HepG2 (cell line): ENCODE measurements around the gene COL9A3. TPM values are rescaled to one million over a fixed set of nuclear protein-coding genes. Genes with fewer than 3 reads are reported as not detected.
A peak's percentile ranks its signal among the peaks of the same experiment; 100 is the strongest.

Experiments used
- AKAP8 ChIP-seq: sonication (generic); formaldehyde crosslinking; IDR thresholded peaks from 2 replicates; pipeline ENCODE4 v1.5.1; 2020; ENCODE audit warnings: mild to moderate bottlenecking, missing genetic modification reagents
- CSRNP1 ChIP-seq: sonication (generic); formaldehyde crosslinking; IDR thresholded peaks from 2 replicates; pipeline ENCODE4 v1.8.1; 2023; ENCODE audit warnings: mild to moderate bottlenecking, missing genetic modification reagents
- DDIT3 ChIP-seq: sonication (generic); formaldehyde crosslinking; IDR thresholded peaks from 2 replicates; pipeline ENCODE4 v1.4.0; 2020; ENCODE audit warnings: mild to moderate bottlenecking, missing genetic modification reagents
- DMTF1 ChIP-seq: sonication (generic); formaldehyde crosslinking; IDR thresholded peaks from 2 replicates; pipeline ENCODE4 v1.4.0; 2020; ENCODE audit warnings: mild to moderate bottlenecking, missing genetic modification reagents
- DR1 ChIP-seq: sonication (generic); formaldehyde crosslinking; IDR thresholded peaks from 2 replicates; pipeline ENCODE4 v1.8.0; 2021; ENCODE audit warnings: mild to moderate bottlenecking, missing genetic modification reagents, inconsistent platforms
- FOXP1 ChIP-seq, 2 experiments: fragments of 450-650 bp in 1 of 2; IDR thresholded peaks; 2 replicates each; pipeline ENCODE4 v1.6.1; 2017 to 2018; ENCODE audit warnings: antibody characterized with exemption in 1 of 2
- HMG20B ChIP-seq: conservative IDR thresholded peaks from 2 replicates; pipeline ENCODE4 v1.6.1; 2016; ENCODE audit warnings: missing genetic modification reagents, missing compliant biosample characterization
- HNF4G ChIP-seq, 2 experiments: sonication (generic) in 1 of 2; formaldehyde crosslinking in 1 of 2; IDR thresholded peaks; 2 replicates each; pipeline versions ENCODE4 v1.4.0 to v1.6.1; 2011 to 2020; ENCODE audit warnings: borderline replicate concordance in 2 of 2, low read depth in 2 of 2, mild to moderate bottlenecking in 2 of 2, low read length in 1 of 2, missing genetic modification reagents in 1 of 2, moderate library complexity in 1 of 2
- KAT8 ChIP-seq: IDR thresholded peaks from 2 replicates; pipeline ENCODE4 v1.6.1; 2016; ENCODE audit warnings: missing genetic modification reagents, missing compliant biosample characterization
- PHB2 ChIP-seq: fragments of 450-650 bp; IDR thresholded peaks from 2 replicates; pipeline ENCODE4 v1.6.1; 2018; ENCODE audit not compliant: partially characterized antibody
- SMARCC2 ChIP-seq: fragments of 450-650 bp; IDR thresholded peaks from 2 replicates; pipeline ENCODE4 v1.6.1; 2017; ENCODE audit warnings: antibody characterized with exemption, mild to moderate bottlenecking
- ZNF264 ChIP-seq: sonication (generic); formaldehyde crosslinking; IDR thresholded peaks from 2 replicates; pipeline ENCODE4 v1.4.0; 2020; ENCODE audit warnings: missing genetic modification reagents
- ZNF317 ChIP-seq: sonication (generic); formaldehyde crosslinking; IDR thresholded peaks from 2 replicates; pipeline ENCODE4 v1.5.0; 2020; ENCODE audit warnings: mild to moderate bottlenecking, missing genetic modification reagents
- ZNF510 ChIP-seq: sonication (generic); formaldehyde crosslinking; IDR thresholded peaks from 2 replicates; pipeline ENCODE4 v1.4.0; 2020; ENCODE audit warnings: low read depth, mild to moderate bottlenecking, missing genetic modification reagents
- ZNF547 ChIP-seq: sonication (generic); formaldehyde crosslinking; IDR thresholded peaks from 2 replicates; pipeline ENCODE4 v1.5.1; 2020; ENCODE audit warnings: mild to moderate bottlenecking, missing genetic modification reagents
- ZNF569 ChIP-seq: sonication (generic); formaldehyde crosslinking; IDR thresholded peaks from 2 replicates; pipeline ENCODE4 v1.5.0; 2020; ENCODE audit warnings: mild to moderate bottlenecking, missing genetic modification reagents, moderate library complexity, borderline replicate concordance
- polyA plus RNA-seq, 8 experiments: library from polyadenylated mRNA; depleted of rRNA in 3 of 8; stranded (reverse) in 7 of 8; unstranded in 1 of 8; fragments of >200 nt; fragmentation: Illumina TruSeq in 4 of 8; extraction: Trizol in 4 of 8; gene quantifications; 2 replicates each; pipeline versions ENCODE4 v1.2.1 to v1.2.3, GENCODE V29; 2011 to 2016; ENCODE audit warnings: low read depth in 4 of 8, missing spikeins in 1 of 8, mixed read lengths in 1 of 8; ENCODE audit not compliant: insufficient read depth in 1 of 8
- total RNA-seq, 5 experiments: library from RNA; depleted of rRNA; stranded (reverse); fragments of >200 nt; fragmentation: Illumina TruSeq; extraction: Trizol; gene quantifications; 2 replicates each; pipeline ENCODE4 v1.2.3, GENCODE V29; 2016; ENCODE audit warnings: low read depth in 1 of 5
- TF ChIP-seq, protein P1 (sequence below): sonication (generic); formaldehyde crosslinking; IDR thresholded peaks from 2 replicates; pipeline ENCODE4 v1.5.0; 2020; ENCODE audit warnings: mild to moderate bottlenecking, missing genetic modification reagents
- TF ChIP-seq, protein P2 (sequence below): sonication (generic); formaldehyde crosslinking; IDR thresholded peaks from 2 replicates; pipeline ENCODE4 v1.4.0; 2020; ENCODE audit warnings: missing genetic modification reagents

The COL9A3 gene
- total and polyA plus RNA-seq, 2 of the 13 experiments (the other 11 are each of a cell fraction or from before 2014, with no cell fraction given): 155 to 204 TPM

GRCh38 chr20:62861726-62862336 is 45.0 kb downstream of the COL9A3 start, which contains the start of gene TCFL5 (continued):
- TF ChIP-seq CSRNP1 (CRISPR knock-in tag): peak; percentile 96
- TF ChIP-seq DDIT3 (CRISPR knock-in tag): no peak
- TF ChIP-seq ZNF264 (CRISPR knock-in tag): peak; percentile 86
- TF ChIP-seq HNF4G (IDR thresholded peaks at IDR 0.05; ENCODE audit: borderline replicate concordance, low read depth, low read length): no peak
- TF ChIP-seq HNF4G (CRISPR knock-in tag; IDR thresholded peaks at IDR 0.05; ENCODE audit: borderline replicate concordance, low read depth): peak; percentile 86
- TF ChIP-seq ZNF547 (CRISPR knock-in tag): peak; percentile 100
- TF ChIP-seq ZNF317 (CRISPR knock-in tag): peak; percentile 73
- peak; percentile 82 for TF ChIP-seq KAT8 (CRISPR knock-in tag)
- peak; percentile 84; the same call in 1 of the 2 replicates for TF ChIP-seq DR1 (CRISPR knock-in tag)
- TF ChIP-seq ZNF569 (CRISPR knock-in tag): no peak
- no peak for TF ChIP-seq SMARCC2
- TF ChIP-seq DMTF1: no peak
- TF ChIP-seq PHB2: no peak
- TF ChIP-seq, protein P1, sequence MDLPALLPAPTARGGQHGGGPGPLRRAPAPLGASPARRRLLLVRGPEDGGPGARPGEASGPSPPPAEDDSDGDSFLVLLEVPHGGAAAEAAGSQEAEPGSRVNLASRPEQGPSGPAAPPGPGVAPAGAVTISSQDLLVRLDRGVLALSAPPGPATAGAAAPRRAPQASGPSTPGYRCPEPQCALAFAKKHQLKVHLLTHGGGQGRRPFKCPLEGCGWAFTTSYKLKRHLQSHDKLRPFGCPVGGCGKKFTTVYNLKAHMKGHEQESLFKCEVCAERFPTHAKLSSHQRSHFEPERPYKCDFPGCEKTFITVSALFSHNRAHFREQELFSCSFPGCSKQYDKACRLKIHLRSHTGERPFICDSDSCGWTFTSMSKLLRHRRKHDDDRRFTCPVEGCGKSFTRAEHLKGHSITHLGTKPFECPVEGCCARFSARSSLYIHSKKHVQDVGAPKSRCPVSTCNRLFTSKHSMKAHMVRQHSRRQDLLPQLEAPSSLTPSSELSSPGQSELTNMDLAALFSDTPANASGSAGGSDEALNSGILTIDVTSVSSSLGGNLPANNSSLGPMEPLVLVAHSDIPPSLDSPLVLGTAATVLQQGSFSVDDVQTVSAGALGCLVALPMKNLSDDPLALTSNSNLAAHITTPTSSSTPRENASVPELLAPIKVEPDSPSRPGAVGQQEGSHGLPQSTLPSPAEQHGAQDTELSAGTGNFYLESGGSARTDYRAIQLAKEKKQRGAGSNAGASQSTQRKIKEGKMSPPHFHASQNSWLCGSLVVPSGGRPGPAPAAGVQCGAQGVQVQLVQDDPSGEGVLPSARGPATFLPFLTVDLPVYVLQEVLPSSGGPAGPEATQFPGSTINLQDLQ: no peak
- 0 out of 2 replicates have a peak, but pooled peaks have one; percentile 13 for TF ChIP-seq ZNF510 (CRISPR knock-in tag)
- TF ChIP-seq AKAP8: peak; percentile 88
- TF ChIP-seq, protein P2, sequence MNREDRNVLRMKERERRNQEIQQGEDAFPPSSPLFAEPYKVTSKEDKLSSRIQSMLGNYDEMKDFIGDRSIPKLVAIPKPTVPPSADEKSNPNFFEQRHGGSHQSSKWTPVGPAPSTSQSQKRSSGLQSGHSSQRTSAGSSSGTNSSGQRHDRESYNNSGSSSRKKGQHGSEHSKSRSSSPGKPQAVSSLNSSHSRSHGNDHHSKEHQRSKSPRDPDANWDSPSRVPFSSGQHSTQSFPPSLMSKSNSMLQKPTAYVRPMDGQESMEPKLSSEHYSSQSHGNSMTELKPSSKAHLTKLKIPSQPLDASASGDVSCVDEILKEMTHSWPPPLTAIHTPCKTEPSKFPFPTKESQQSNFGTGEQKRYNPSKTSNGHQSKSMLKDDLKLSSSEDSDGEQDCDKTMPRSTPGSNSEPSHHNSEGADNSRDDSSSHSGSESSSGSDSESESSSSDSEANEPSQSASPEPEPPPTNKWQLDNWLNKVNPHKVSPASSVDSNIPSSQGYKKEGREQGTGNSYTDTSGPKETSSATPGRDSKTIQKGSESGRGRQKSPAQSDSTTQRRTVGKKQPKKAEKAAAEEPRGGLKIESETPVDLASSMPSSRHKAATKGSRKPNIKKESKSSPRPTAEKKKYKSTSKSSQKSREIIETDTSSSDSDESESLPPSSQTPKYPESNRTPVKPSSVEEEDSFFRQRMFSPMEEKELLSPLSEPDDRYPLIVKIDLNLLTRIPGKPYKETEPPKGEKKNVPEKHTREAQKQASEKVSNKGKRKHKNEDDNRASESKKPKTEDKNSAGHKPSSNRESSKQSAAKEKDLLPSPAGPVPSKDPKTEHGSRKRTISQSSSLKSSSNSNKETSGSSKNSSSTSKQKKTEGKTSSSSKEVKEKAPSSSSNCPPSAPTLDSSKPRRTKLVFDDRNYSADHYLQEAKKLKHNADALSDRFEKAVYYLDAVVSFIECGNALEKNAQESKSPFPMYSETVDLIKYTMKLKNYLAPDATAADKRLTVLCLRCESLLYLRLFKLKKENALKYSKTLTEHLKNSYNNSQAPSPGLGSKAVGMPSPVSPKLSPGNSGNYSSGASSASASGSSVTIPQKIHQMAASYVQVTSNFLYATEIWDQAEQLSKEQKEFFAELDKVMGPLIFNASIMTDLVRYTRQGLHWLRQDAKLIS (CRISPR knock-in tag): 0 out of 2 replicates have a peak, but pooled peaks have one; percentile 57
- no peak for TF ChIP-seq FOXP1 (IDR thresholded peaks at IDR 0.05)
- peak; percentile 54 for TF ChIP-seq FOXP1 (CRISPR knock-in tag; IDR thresholded peaks at IDR 0.05)
- TF ChIP-seq HMG20B: peak; percentile 75; the same call in 1 of the 2 replicates
